Measurements from ENCODE around the gene SPAG16.

Gene SPAG16

DNA sequence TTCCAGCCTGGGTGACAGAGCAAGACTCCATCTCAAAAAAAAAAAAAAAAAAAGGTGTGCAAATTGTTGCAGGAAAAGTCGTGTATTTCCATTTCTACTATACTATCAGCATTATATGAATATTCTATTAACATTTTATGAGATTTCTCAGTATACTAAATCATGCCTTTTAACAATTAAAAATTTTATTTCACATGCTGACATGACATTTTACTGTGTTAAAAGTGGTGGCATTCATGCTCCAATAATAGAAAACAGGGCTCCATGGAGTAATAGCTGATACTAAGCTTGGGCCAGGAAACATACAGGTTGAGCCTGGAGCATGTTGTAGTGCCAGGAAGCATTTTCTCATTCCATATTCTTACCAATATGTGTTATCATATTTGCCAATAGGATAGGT lies 141.4 kb downstream of the SPAG16 start:
- DNase-seq (ENCODE audit: low read depth in 1 of 2, low spot score in 1 of 2), result no peak
- no peak for TF ChIP-seq JUND (IDR thresholded peaks at IDR 0.05; ENCODE audit: low read depth)
- in situ Hi-C loops (cut with HindIII; ENCODE audit: low pct_unique_long_range_greater_than_20kb, low sequenced_read_pairs), result no loop called here

DNA sequence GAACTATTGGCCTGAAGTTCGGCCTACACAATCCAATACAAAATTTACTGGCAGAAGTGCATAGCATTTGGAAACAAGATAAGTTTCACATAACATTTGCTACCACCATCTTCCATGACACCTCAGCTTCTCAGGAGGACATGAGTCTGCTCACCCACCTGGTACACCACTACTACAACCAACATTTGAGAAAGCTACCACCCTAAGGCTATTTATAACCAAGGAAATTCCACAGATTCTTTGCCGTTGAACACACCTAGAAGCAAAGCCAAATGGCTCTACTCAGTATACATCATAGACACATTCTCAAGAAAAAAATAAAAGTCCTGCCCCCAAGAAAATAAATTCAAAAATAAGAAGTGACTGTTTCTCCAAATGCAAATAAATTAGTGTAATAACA lies 145.3 kb downstream of the SPAG16 start:
- in situ Hi-C loops (cut with HindIII; ENCODE audit: low pct_unique_long_range_greater_than_20kb, low sequenced_read_pairs), result no loop called here
- peak in 1 of 2 experiments; percentile 36 for DNase-seq (ENCODE audit: low read depth in 1 of 2, low spot score in 1 of 2)
- no peak for TF ChIP-seq JUND (IDR thresholded peaks at IDR 0.05; ENCODE audit: low read depth)

- no peak for TF ChIP-seq JUND (IDR thresholded peaks at IDR 0.05; ENCODE audit: low read depth)
- in situ Hi-C loops (cut with HindIII; ENCODE audit: low pct_unique_long_range_greater_than_20kb, low sequenced_read_pairs), result no loop called here
- no peak for DNase-seq (ENCODE audit: low read depth in 1 of 2, low spot score in 1 of 2)
Observed at GRCh38 chr2:213443921-213444320, 159.7 kb downstream of the SPAG16 start.

DNA sequence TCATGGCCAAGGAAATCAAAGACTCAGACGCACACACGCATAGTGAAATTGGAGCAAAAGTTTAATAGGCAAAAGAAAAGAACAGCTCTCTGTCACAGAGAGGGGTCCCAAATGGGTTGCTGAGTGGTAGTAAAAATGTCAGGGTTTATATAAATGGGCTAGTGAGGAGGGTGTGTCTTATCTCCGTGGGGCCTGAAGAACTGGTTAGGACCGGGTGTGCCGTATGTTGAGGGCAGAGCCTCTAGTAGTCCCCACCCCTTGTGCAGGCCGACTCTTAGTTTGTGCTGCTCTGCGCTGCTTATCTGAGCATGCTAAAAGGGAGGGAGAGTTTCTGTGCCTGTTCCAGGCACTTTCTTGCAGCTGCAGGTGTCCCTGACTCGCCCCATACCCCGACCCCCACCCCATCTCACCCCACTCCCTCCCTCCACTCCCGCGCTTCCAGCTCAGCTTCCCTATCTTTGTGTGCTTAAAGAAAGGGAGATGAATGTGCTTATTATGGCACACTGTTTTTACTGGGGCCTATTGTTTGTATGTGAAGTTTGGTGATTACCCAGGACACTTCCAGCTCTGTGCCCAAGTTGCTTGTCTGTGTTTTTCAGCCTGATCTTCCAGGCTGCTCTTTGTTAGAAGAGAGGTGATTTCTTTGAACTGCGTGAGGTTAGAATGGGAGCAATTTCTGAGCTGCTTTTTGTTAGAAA lies 167.4 kb downstream of the SPAG16 start:
- no peak for TF ChIP-seq JUND (IDR thresholded peaks at IDR 0.05; ENCODE audit: low read depth)
- DNase-seq (ENCODE audit: low read depth in 1 of 2, low spot score in 1 of 2), result no peak
- in situ Hi-C loops (cut with HindIII; ENCODE audit: low pct_unique_long_range_greater_than_20kb, low sequenced_read_pairs), result no loop called here

- in situ Hi-C loops (cut with HindIII; ENCODE audit: low pct_unique_long_range_greater_than_20kb, low sequenced_read_pairs), result no loop called here
- TF ChIP-seq JUND (IDR thresholded peaks at IDR 0.05; ENCODE audit: low read depth), result no peak
- no peak for DNase-seq (ENCODE audit: low read depth in 1 of 2, low spot score in 1 of 2)
Observed at GRCh38 chr2:213455316-213456008, 171.2 kb downstream of the SPAG16 start.

DNA sequence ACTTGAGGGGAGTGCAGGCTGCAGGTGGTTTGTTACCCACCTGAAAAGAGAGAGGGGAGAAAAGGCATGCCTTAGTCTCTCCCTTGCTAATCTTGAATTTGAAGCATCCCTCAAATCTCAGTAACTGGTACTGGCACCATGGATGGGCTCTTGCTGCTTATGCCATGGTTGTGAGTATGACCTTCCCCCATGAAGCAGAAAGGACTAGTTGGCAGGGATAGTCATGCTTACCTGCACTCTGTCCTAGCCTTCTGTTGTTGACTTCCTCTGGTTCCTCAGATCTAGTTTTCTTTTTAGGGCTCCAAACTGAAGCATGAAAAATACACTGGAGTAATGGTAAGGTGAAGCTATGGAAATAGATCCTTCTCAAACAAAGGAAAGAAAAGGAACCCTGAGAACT lies 191.2 kb downstream of the SPAG16 start:
- no peak for TF ChIP-seq JUND (IDR thresholded peaks at IDR 0.05; ENCODE audit: low read depth)
- DNase-seq (ENCODE audit: low read depth in 1 of 2, low spot score in 1 of 2), result no peak
- in situ Hi-C loops (cut with HindIII; ENCODE audit: low pct_unique_long_range_greater_than_20kb, low sequenced_read_pairs), result no loop called here

DNA sequence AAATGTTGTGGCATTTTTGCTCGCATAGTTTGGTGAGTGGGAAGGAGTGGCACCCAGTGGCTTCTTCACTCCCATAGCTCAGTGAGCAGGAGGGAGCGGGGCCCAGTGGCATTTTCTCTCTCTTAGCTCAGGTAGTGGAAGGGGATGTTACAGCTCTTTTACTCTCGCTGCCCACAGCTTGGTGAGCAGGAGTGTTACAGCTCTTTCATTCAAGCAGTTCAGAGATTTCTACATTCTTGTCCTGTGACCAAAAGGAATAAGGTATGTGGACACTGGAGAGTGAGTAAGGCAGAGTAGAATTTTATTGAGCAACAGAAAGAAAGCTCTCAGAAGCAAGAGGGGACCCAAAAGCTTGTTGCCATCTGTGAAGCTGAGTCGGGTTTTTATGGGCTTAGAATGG lies 192.4 kb downstream of the SPAG16 start:
- in situ Hi-C loops (cut with HindIII; ENCODE audit: low pct_unique_long_range_greater_than_20kb, low sequenced_read_pairs), result no loop called here
- TF ChIP-seq JUND (IDR thresholded peaks at IDR 0.05; ENCODE audit: low read depth), result no peak
- no peak for DNase-seq (ENCODE audit: low read depth in 1 of 2, low spot score in 1 of 2)

- in situ Hi-C loops (cut with HindIII; ENCODE audit: low pct_unique_long_range_greater_than_20kb, low sequenced_read_pairs), result no loop called here
- DNase-seq (ENCODE audit: low read depth in 1 of 2, low spot score in 1 of 2), result peak in 1 of 2 experiments; percentile 50
- TF ChIP-seq JUND (IDR thresholded peaks at IDR 0.05; ENCODE audit: low read depth), result no peak
Observed at GRCh38 chr2:213490087-213490486, 205.8 kb downstream of the SPAG16 start.

DNA sequence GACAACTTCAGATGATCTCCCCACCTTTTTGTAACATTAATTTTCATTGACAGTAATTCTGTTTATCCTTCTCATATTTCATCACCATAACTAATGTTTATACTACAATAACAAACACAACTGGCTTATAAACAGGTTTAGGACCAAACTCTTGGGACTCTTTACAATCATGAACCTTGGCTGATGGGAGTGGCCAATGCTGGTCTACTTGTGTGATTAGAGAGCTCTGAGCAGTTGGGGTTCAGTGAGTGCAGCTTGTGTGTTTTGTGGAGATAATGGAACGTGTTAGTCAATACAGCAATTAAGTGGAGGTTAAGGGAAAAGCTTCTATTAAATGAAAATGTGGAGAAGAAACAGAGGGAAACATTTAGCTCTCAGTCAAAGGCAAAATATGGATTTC lies 207.1 kb downstream of the SPAG16 start:
- DNase-seq (ENCODE audit: low read depth in 1 of 2, low spot score in 1 of 2), result no peak
- TF ChIP-seq JUND (IDR thresholded peaks at IDR 0.05; ENCODE audit: low read depth), result no peak
- in situ Hi-C loops (cut with HindIII; ENCODE audit: low pct_unique_long_range_greater_than_20kb, low sequenced_read_pairs), result no loop called here

GRCh38 chr2:213496226-213496625 lies 212.0 kb downstream of the SPAG16 start:
- in situ Hi-C loops (cut with HindIII; ENCODE audit: low pct_unique_long_range_greater_than_20kb, low sequenced_read_pairs), result no loop called here
- DNase-seq (ENCODE audit: low read depth in 1 of 2, low spot score in 1 of 2), result no peak
- no peak for TF ChIP-seq JUND (IDR thresholded peaks at IDR 0.05; ENCODE audit: low read depth)

DNA sequence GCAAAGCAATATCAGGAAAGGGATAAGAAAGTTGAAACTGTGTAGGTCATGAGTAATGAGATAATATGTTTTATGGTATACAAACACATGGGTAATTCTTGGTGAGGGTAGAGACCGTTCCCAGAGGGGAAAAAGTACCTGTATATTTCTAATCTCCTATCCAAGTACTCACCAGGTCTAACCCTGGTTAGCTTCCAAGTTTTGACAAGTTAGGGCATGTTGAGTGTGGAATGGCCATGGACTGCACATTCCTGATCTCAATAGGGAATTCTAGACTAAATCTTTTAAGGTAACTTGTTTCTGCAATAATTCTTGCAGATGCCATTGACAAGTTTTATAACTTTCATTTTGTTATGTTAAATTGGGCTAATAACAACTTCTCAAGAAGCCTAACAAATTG lies 216.6 kb downstream of the SPAG16 start:
- no peak for TF ChIP-seq JUND (IDR thresholded peaks at IDR 0.05; ENCODE audit: low read depth)
- DNase-seq (ENCODE audit: low read depth in 1 of 2, low spot score in 1 of 2), result peak in 1 of 2 experiments; percentile 13
- in situ Hi-C loops (cut with HindIII; ENCODE audit: low pct_unique_long_range_greater_than_20kb, low sequenced_read_pairs), result no loop called here

GRCh38 chr2:213524164-213524563 lies 239.9 kb downstream of the SPAG16 start:
- peak in 1 of 2 experiments; percentile 8 for DNase-seq (ENCODE audit: low read depth in 1 of 2, low spot score in 1 of 2)
- in situ Hi-C loops (cut with HindIII; ENCODE audit: low pct_unique_long_range_greater_than_20kb, low sequenced_read_pairs), result no loop called here
- no peak for TF ChIP-seq JUND (IDR thresholded peaks at IDR 0.05; ENCODE audit: low read depth)

DNA sequence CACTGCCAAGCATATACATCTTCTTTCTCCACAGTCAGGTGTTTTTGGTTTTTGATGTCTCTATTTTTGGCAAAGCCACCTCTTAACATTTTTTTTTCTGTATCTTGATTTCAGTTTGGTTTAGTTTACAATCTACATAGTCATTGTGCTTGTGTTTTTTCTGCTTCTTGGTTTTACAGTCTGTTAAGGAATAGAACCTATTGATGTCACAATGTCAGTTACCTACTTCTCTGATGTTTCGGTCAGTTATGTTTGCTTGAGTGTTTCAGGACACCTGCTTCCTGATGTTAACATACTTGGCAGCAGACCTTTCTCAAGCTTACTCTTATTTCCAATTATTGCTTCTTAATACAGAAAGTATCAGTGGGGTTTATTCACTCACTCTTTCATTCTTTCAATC lies 253.3 kb downstream of the SPAG16 start:
- in situ Hi-C loops (cut with HindIII; ENCODE audit: low pct_unique_long_range_greater_than_20kb, low sequenced_read_pairs), result no loop called here
- no peak for DNase-seq (ENCODE audit: low read depth in 1 of 2, low spot score in 1 of 2)
- TF ChIP-seq JUND (IDR thresholded peaks at IDR 0.05; ENCODE audit: low read depth), result no peak

All from T47D (cell line).